HepG2 (cell line): ENCODE results near the gene JAG1. TPM values are rescaled to one million over a fixed set of nuclear protein-coding genes. Genes with fewer than 3 reads are reported as not detected.

Experiments
- ARID2 ChIP-seq: sonication (generic); formaldehyde crosslinking; IDR thresholded peaks from 2 replicates; pipeline ENCODE4 v1.8.1; 2022; ENCODE audit warnings: mild to moderate bottlenecking, missing genetic modification reagents, borderline replicate concordance
- ARNT ChIP-seq: fragments of 450-650 bp; IDR thresholded peaks from 2 replicates; pipeline ENCODE4 v1.6.1; 2017
- ATM ChIP-seq: fragments of 450-650 bp; IDR thresholded peaks from 2 replicates; pipeline ENCODE4 v1.7.1; 2017; ENCODE audit warnings: mild to moderate bottlenecking, borderline replicate concordance
- GRHL1 ChIP-seq: sonication (generic); formaldehyde crosslinking; conservative IDR thresholded peaks from 2 replicates; pipeline ENCODE4 v1.8.0; 2022; ENCODE audit warnings: missing genetic modification reagents
- HOXA7 ChIP-seq: sonication (generic); formaldehyde crosslinking; IDR thresholded peaks from 2 replicates; pipeline ENCODE4 v1.8.1; 2022; ENCODE audit warnings: mild to moderate bottlenecking, missing genetic modification reagents, moderate library complexity
- JDP2 ChIP-seq: sonication (generic); formaldehyde crosslinking; IDR thresholded peaks from 2 replicates; pipeline ENCODE4 v1.8.1; 2022; ENCODE audit warnings: missing genetic modification reagents, borderline replicate concordance
- KMT2A ChIP-seq: sonication (generic); formaldehyde crosslinking; IDR thresholded peaks from 2 replicates; pipeline ENCODE4 v1.4.0; 2020; ENCODE audit warnings: missing genetic modification reagents
- LCORL ChIP-seq, 2 experiments: fragments of 450-650 bp in 1 of 2; sonication (generic) in 1 of 2; formaldehyde crosslinking in 1 of 2; IDR thresholded peaks; 2 replicates each; pipeline versions ENCODE4 v1.5.0 to v1.6.1; 2017 to 2020; ENCODE audit warnings: antibody characterized with exemption in 1 of 2, missing genetic modification reagents in 1 of 2
- MAF1 ChIP-seq: sonication (generic); formaldehyde crosslinking; IDR thresholded peaks from 2 replicates; pipeline ENCODE4 v1.5.0; 2020; ENCODE audit warnings: missing genetic modification reagents, borderline replicate concordance
- RFX3 ChIP-seq: IDR thresholded peaks from 2 replicates; pipeline ENCODE4 v1.6.1; 2016; ENCODE audit warnings: missing biosample characterization, missing genetic modification reagents
- SIN3B ChIP-seq: fragments of 150-350 bp; IDR thresholded peaks from 2 replicates; pipeline ENCODE4 v1.6.1; 2014; ENCODE audit warnings: low read length
- SIX1 ChIP-seq: sonication (generic); formaldehyde crosslinking; IDR thresholded peaks from 2 replicates; pipeline ENCODE4 v1.4.0; 2020; ENCODE audit warnings: missing genetic modification reagents, borderline replicate concordance
- TARDBP ChIP-seq: sonication (generic); formaldehyde crosslinking; IDR thresholded peaks from 2 replicates; pipeline ENCODE4 v1.8.0; 2022; ENCODE audit warnings: mild to moderate bottlenecking, missing genetic modification reagents
- THAP8 ChIP-seq: sonication (generic); formaldehyde crosslinking; IDR thresholded peaks from 2 replicates; pipeline ENCODE4 v1.5.1; 2020; ENCODE audit warnings: missing genetic modification reagents, mild to moderate bottlenecking, borderline replicate concordance
- TMF1 ChIP-seq: sonication (generic); formaldehyde crosslinking; IDR thresholded peaks from 2 replicates; pipeline ENCODE4 v1.8.1; 2022; ENCODE audit warnings: low read depth, missing genetic modification reagents
- TOE1 ChIP-seq: sonication (generic); formaldehyde crosslinking; IDR thresholded peaks from 2 replicates; pipeline ENCODE4 v1.4.0; 2020; ENCODE audit warnings: mild to moderate bottlenecking, missing genetic modification reagents
- ZBTB43 ChIP-seq: sonication (generic); formaldehyde crosslinking; conservative IDR thresholded peaks from 2 replicates; pipeline ENCODE4 v1.4.0; 2020; ENCODE audit warnings: missing genetic modification reagents
- ZMYM3 ChIP-seq: sonication (generic); formaldehyde crosslinking; IDR thresholded peaks from 2 replicates; pipeline ENCODE4 v1.5.1; 2020; ENCODE audit warnings: mild to moderate bottlenecking, missing genetic modification reagents
- ZNF124 ChIP-seq: sonication (generic); formaldehyde crosslinking; IDR thresholded peaks from 2 replicates; pipeline ENCODE4 v1.4.0; 2020; ENCODE audit warnings: missing genetic modification reagents
- ZNF263 ChIP-seq: sonication (generic); formaldehyde crosslinking; IDR thresholded peaks from 2 replicates; pipeline ENCODE4 v1.4.0; 2020; ENCODE audit warnings: missing genetic modification reagents
- ZNF383 ChIP-seq: sonication (generic); formaldehyde crosslinking; IDR thresholded peaks from 2 replicates; pipeline ENCODE4 v1.4.0; 2020; ENCODE audit warnings: missing genetic modification reagents, mild to moderate bottlenecking, borderline replicate concordance
- ZNF547 ChIP-seq: sonication (generic); formaldehyde crosslinking; IDR thresholded peaks from 2 replicates; pipeline ENCODE4 v1.5.1; 2020; ENCODE audit warnings: mild to moderate bottlenecking, missing genetic modification reagents
- ZNF709 ChIP-seq: sonication (generic); formaldehyde crosslinking; IDR thresholded peaks from 2 replicates; pipeline ENCODE4 v1.5.0; 2020; ENCODE audit warnings: mild to moderate bottlenecking, missing genetic modification reagents
- ZNF788 ChIP-seq: sonication (generic); formaldehyde crosslinking; IDR thresholded peaks from 2 replicates; pipeline ENCODE4 v1.5.0; 2020; ENCODE audit warnings: mild to moderate bottlenecking, missing genetic modification reagents, borderline replicate concordance
- ZXDC ChIP-seq: sonication (generic); formaldehyde crosslinking; IDR thresholded peaks from 2 replicates; pipeline ENCODE4 v1.5.0; 2020; ENCODE audit warnings: mild to moderate bottlenecking, missing genetic modification reagents
- polyA plus RNA-seq, 8 experiments: library from polyadenylated mRNA; depleted of rRNA in 3 of 8; stranded (reverse) in 7 of 8; unstranded in 1 of 8; fragments of >200 nt; fragmentation: Illumina TruSeq in 4 of 8; extraction: Trizol in 4 of 8; gene quantifications; 2 replicates each; pipeline versions ENCODE4 v1.2.1 to v1.2.3, GENCODE V29; 2011 to 2016; ENCODE audit warnings: low read depth in 4 of 8, missing spikeins in 1 of 8, mixed read lengths in 1 of 8; ENCODE audit not compliant: insufficient read depth in 1 of 8
- total RNA-seq, 5 experiments: library from RNA; depleted of rRNA; stranded (reverse); fragments of >200 nt; fragmentation: Illumina TruSeq; extraction: Trizol; gene quantifications; 2 replicates each; pipeline ENCODE4 v1.2.3, GENCODE V29; 2016; ENCODE audit warnings: low read depth in 1 of 5

JAG1 gene
- total and polyA plus RNA-seq, 2 of the 13 experiments (the other 11 are each of a cell fraction or from before 2014, with no cell fraction given), result 47.1 to 56.3 TPM

- TF ChIP-seq ZXDC, result no peak
- TF ChIP-seq ZMYM3 (CRISPR knock-in tag), result peak; percentile 49; the same call in 1 of the 2 replicates
- 0 out of 2 replicates have a peak, but pooled peaks have one; percentile 38 for TF ChIP-seq TARDBP (CRISPR knock-in tag)
- TF ChIP-seq KMT2A, result peak; percentile 55; the same call in 1 of the 2 replicates
- peak; percentile 89 for TF ChIP-seq ZNF788 (CRISPR knock-in tag)
- TF ChIP-seq ARNT, result no peak
- TF ChIP-seq JDP2 (CRISPR knock-in tag), result no peak
- no peak for TF ChIP-seq HOXA7
- no peak for TF ChIP-seq RFX3
- no peak for TF ChIP-seq LCORL (IDR thresholded peaks at IDR 0.05)
- peak; percentile 86 for TF ChIP-seq LCORL (CRISPR knock-in tag; IDR thresholded peaks at IDR 0.05)
- 0 out of 2 replicates have a peak, but pooled peaks have one; percentile 13 for TF ChIP-seq ZNF383
- no peak; the same call in 1 of the 2 replicates for TF ChIP-seq MAF1 (CRISPR knock-in tag)
- no peak for TF ChIP-seq TOE1 (CRISPR knock-in tag)
- peak; percentile 97 for TF ChIP-seq ARID2 (CRISPR knock-in tag)
- no peak for TF ChIP-seq GRHL1 (CRISPR knock-in tag)
- TF ChIP-seq ZNF263 (CRISPR knock-in tag), result no peak
- TF ChIP-seq ZNF547 (CRISPR knock-in tag), result 0 out of 2 replicates have a peak, but pooled peaks have one; percentile 7
- no peak for TF ChIP-seq ZNF709 (CRISPR knock-in tag)
- TF ChIP-seq SIX1 (CRISPR knock-in tag), result peak; percentile 72; the same call in 1 of the 2 replicates
- no peak for TF ChIP-seq ATM
- peak; percentile 86 for TF ChIP-seq THAP8 (CRISPR knock-in tag)
- peak; percentile 54; the same call in 1 of the 2 replicates for TF ChIP-seq SIN3B
- peak; percentile 89 for TF ChIP-seq ZNF124
- peak; percentile 64; the same call in 1 of the 2 replicates for TF ChIP-seq TMF1 (CRISPR knock-in tag)
- TF ChIP-seq ZBTB43 (CRISPR knock-in tag), result no peak
These were observed 1.1 kb upstream of the JAG1 start (continued) for GRCh38 chr20:10674684-10675449.
